NCI-H1105 treated with DMSO at 0.1 percent for 48 hours (cell line): Measurements from ENCODE around the gene CCDC187.

Source experiments
- DNase-seq: peaks from one replicate; lab custom pipeline; 2025; lab: John Stamatoyannopoulos, UW

The CCDC187 gene

GRCh38 chr9:136339173-136339957, 35.5 kb upstream of the CCDC187 start:
- no peak for DNase-seq

GRCh38 chr9:136338511-136338910, 34.6 kb upstream of the CCDC187 start:
- no peak for DNase-seq

GRCh38 chr9:136337416-136338395, 33.8 kb upstream of the CCDC187 start:
- DNase-seq, result no peak

- no peak for DNase-seq
These were observed 33.0 kb upstream of the CCDC187 start for GRCh38 chr9:136336881-136337280.

GRCh38 chr9:136336156-136336870, 32.4 kb upstream of the CCDC187 start:
- DNase-seq, result no peak

DNA sequence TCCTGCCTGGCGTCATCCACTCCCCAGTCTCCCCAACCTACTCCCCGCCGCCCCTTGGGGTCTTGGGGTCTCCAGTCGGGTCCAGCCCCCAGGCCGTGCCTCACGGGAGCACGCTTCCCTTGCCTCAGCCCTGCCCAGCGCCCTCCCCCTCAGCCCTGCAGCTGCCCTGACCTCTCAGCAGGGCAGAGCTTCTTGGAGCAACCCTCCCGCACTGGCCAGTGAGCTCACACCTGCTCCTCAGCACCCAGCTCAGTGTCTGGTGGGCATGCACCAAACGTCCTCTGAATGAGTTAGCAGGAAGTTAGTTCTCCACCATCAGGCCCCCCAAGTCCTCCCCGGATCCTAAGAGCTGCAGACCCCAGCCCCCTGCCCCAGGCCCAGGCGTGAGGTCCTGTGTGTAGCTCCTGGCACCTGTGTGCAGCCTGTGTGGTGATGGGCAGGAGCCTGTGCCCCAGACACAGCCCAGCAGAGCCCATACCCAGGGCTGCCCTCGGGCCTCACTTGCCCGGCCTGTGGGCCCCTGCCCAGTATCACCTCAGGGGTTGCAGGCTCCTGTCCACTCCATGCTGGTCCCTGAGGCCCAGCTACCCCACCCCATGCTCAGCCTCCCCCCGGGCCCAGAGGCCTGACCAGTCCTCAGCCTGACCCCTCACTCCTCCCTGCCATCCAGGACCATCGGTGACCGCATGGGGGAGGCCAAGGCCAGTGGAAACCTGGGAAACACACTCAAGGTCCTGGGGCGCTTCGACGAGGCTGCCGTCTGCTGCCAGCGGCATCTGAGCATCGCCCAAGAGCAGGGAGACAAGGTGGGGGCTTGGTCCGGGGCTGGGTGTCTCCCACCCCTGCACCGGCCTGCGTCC, 31.6 kb upstream of the CCDC187 start:
- DNase-seq, result no peak

- DNase-seq, result no peak
These were observed 30.6 kb upstream of the CCDC187 start for GRCh38 chr9:136334541-136334940.

DNA sequence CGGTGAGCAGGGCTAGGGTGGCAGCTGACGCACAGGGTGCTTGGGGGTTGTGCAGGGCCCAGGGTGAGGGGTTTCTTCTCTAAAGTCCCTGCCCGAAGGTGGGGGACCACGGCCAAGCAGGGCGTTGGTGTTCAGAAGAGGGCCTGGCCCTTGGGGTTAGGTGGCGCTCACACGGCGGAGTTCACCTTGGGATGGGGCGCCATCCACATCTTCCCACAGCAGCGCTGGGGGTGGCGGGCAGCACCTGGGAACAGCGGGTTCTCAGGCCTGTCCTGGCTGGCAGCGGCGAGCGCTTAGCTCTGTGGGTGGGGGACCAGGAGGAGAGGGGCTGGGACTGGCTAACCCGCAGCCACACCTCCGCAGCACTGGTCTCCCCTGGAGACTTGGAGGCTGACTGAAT, 29.6 kb upstream of the CCDC187 start:
- DNase-seq, result no peak

- no peak for DNase-seq
These were observed 29.2 kb upstream of the CCDC187 start for GRCh38 chr9:136333045-136333444.

DNA sequence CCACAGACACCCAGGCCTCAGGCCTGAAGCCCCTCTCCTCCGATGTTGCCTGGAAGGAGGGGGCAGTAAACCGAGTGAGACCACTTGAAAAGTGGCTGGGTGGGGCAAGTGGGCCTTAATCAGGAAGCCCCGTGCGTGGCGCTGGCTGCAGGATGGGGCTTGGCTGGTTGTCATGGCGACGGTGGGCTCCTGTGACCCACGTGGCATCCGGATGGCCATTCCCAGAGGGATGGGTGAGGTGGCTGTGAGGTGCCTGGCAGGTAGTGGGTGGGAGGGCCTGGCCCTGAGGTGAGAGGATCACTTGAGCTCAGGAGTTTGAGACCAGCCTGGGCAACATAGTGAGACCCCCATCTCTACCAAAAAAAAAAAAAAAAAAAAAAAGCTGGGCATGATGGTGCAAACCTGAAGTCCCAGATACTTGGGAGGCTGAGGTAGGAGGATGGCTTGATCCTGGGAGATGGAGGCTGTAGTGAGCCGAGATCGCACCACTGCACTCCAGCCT, 28.6 kb upstream of the CCDC187 start:
- no peak for DNase-seq

- DNase-seq, result no peak
These were observed 27.9 kb upstream of the CCDC187 start for GRCh38 chr9:136331556-136332481.

- no peak for DNase-seq
These were observed 27.1 kb upstream of the CCDC187 start for GRCh38 chr9:136331030-136331429.

DNA sequence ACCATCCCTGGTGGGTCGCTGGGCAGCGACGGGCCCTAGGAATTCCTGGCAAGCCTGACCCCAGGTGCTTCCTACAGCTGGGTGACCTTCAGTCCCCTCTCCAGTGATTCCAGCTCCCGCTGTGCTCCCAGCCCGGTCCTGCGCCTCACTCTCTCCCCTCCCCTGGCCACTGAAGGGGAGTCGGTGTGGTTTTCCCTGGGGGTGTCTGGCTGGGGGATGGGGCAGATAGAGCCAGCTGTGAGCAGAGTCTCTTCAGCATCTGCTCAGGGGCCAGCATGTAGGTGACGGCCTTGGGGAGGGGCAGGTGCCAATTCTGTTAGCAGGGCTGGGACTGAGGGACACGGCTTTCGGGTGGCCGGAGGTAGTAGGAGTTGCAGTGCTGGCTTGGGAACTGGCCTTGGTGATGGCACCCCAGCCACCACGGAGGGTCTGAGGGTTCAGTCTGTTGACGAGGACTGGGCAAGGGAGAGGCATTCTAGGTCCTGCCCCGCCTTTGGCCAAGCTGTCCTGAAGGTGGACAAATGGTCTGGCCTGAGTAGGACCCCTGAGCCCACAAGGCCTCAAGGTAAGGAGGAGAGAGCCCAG, 26.6 kb upstream of the CCDC187 start:
- no peak for DNase-seq

DNA sequence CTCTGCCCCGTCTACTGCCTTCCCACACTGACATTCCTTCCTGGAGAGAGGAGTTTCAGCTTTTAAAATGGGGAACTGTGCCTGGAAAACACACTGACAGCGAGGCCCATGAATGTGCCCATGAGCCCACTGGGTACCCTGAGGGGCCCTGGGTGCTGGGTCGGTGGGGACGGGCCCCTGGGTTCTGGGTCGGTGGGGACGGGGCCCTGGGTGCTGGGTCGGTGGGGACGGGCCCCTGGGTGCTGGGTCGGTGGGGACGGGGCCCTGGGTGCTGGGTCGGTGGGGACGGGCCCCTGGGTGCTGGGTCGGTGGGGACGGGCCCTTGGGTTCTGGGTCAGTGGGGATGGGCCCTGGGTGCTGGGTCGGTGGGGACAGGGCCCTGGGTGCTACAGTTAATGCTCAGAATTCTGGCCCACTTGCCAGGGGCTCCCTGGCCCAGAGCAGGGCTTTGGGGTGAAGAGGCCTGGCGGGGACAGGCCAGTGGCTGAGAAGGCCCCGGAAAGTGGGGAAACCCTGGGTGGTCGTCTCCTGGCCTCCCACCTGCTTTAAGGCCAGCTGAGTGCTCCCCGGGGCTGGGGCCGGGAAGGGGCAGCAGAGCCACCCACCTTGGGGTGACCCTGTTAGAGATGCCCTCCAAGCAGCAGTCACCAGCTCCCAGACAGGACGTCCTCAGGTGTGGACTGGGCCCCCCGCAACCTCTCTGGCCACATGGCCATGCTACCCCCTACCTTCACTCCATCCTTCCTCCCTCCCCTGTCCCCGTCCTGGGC, 25.9 kb upstream of the CCDC187 start:
- DNase-seq, result no peak

- DNase-seq, result no peak
These were observed 25.3 kb upstream of the CCDC187 start for GRCh38 chr9:136329211-136329627.

DNA sequence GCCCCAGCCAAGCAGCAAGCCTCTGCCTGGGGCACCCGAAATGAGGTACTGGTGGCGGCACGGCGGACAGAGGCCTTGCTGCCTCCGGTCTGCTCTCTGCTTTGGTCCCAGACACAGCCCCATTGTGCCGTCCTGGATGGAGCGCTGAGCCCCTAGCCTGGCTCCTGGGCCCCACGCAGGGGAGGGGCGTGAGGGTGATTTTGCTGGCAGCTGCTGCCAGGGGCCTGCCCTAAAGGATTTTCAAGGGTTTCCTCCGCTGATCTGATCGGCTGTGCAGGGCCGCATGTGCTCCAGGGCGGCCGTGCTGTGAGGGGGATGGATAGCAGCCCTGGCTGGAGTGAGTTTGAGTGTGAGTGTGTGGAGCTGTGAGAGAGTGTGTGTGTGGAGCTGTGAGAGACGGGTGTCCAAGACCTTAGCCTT, 24.7 kb upstream of the CCDC187 start:
- no peak for DNase-seq

GRCh38 chr9:136328011-136328621, 24.2 kb upstream of the CCDC187 start:
- DNase-seq, result peak; percentile 40

DNA sequence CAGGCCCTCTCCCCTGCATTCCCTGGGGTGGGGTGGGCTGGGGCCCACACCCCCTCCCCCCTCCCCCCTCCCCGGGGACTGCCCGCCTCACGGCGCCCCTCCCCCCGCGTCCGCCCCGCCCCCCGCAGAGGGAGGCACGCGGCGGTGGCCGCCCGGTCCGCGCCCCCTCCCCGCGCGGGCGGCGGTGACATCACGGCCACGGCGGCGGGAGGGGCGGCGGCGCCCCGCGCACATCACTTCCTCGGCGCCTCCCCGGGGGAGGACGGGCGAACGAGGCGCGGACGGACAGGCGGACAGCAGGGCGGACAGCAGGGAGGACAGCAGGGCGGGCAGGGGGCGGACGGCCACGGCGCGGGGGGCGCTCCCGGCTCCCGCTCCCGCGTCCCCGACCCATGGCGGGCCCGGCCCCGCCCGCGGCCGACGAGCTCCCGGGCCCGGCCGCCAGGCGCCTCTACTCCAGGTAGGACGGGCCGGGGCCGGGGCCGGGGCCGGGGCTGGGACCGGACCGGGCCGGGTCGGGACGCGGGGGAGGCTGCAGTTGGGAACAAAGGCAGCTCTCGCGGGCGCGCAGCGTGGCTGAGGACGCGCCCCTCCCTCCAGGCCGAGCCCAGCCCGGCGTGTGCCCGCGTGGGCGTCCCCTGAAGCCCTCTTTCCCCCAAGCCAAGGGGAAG, 23.5 kb upstream of the CCDC187 start, which contains the start of gene GPSM1:
GPSM1 (plus strand) TSS at position 236 of the 671 bp plus-strand sequence; CDS start at position 393, 157 bp downstream.
- DNase-seq, result peak; percentile 21
